GM12873 (cell line): ENCODE results near the gene EIF5B.

Source experiments
- CTCF ChIP-seq: IDR thresholded peaks from 2 replicates; pipeline ENCODE4 v1.5.1; 2012; ENCODE audit warnings: low read depth, mild to moderate bottlenecking, moderate library complexity, low read length, control low read depth; ENCODE audit not compliant: insufficient read depth; ENCODE audit errors: missing control alignments

Gene EIF5B

GRCh38 chr2:99404039-99404796 lies 67.0 kb downstream of the EIF5B start:
- no peak for TF ChIP-seq CTCF

- TF ChIP-seq CTCF, result no peak
These were observed 67.8 kb downstream of the EIF5B start for GRCh38 chr2:99404797-99405669.

GRCh38 chr2:99406137-99406536 lies 68.9 kb downstream of the EIF5B start:
- TF ChIP-seq CTCF, result no peak

DNA sequence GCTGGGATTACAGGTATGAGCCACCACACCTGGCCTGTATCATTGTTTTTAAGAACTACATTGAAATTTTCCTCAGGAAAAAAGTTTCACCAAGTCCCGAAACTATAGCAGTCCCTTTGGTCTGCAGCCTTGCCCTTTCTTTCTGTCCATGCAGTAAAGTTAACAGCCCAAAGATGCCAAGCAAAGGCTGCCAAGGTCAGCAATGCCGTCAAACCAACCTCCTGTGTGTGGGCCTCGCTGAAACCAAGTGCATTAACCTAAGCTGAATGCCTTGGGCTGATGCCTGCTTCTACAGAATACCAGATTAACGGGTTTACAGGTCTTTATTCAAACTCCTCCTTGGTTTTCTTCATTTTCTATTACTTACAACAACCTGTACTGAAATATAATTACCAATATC lies 73.1 kb downstream of the EIF5B start:
- TF ChIP-seq CTCF, result no peak

DNA sequence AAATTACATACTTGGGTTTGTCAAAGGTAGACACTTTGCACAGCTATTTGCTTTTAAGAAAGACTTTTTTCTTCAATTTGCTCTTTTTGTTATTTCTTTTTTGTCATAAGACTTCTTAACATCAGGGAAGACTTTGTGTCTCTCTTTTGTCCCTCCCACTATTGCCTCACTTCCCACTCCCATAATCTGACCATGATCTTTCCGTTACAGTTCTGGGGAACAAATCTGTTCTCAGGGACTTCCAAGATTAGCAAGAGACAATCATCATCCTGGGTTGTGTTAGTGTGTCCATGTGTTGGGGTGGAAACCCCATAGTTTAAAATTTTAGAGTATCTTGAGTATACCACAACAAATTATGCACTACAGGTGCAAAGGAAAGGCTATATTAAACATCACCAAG lies 77.4 kb downstream of the EIF5B start:
- TF ChIP-seq CTCF, result no peak

DNA sequence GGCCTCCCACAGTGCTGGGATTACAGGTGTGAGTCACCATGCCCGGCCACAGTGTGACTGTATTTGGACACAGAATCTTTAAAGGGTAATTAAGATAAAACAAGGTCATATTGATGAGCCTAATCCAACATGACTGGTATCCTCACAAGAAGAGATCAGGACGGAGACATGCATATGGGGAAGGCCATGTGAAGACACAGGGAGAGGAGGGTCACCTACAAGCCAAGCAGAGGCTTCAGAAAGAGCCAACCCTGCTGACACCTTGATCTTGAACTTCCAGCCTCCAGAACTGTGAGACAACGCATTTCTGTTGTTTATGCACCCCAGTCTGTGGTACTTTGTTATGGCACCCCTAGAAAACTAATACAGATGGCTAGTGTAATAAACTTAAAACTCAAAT lies 80.2 kb downstream of the EIF5B start:
- no peak for TF ChIP-seq CTCF

DNA sequence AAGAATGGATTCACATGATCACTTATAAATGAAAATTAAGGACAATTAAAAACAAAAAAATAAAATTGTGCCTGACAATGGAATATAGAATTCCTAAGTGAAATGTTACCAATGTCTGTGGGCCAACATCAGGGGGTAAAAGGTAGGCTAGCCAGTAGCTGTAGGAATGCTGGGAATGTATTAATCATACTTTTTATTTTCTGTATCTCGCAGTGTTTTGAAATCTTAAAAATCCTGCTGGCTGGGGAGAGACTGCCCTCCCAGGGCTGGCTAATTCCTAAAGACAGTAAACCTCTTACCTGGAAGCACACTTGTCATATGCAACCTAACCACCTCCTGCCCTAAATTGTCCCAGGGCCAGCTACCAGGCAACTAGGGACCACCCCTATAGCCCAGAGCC lies 82.8 kb downstream of the EIF5B start:
- TF ChIP-seq CTCF, result no peak
